Stimulated activated CD4-positive, alpha-beta T cell treated with anti-CD3 and anti-CD28 coated beads, TNF-alpha, amount 100 ng/mL, for 4 hours (primary cell): ENCODE results near the gene CDK17.
"Not testable (repeated sequence)": the region's sequence is repeated elsewhere in the genome, so short reads cannot be mapped to it uniquely, and the experiment has no call there.

Experiments used
- DNase-seq, 3 experiments: peaks; one replicate each; pipeline ENCODE4 v3.0.0-alpha.2; 2020; ENCODE audit warnings: low read depth in 3 of 3

CDK17 gene

DNA sequence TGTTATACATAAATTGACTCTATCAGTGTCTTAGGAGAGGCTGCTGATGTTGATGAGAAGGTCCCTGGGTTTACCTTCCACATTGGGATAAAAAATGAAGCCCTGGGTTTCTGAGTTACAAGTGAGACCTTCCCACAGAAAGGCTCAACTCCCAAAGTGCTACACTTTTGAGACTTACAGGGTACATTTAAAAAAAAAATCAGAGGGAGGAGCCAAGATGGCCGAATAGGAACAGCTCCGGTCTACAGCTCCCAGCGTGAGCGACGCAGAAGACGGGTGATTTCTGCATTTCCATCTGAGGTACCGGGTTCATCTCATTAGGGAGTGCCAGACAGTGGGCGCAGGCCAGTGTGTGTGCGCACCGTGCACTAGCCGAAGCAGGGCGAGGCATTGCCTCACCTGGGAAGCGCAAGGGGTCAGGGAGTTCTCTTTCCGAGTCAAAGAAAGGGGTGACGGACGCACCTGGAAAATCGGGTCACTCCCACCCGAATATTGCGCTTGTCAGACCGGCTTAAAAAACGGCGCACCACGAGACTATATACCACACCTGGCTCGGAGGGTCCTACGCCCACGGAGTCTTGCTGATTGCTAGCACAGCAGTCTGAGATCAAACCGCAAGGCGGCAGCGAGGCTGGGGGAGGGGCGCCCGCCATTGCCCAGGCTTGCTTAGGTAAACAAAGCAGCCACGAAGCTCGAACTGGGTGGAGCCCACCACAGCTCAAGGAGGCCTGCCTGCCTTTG, 84.3 kb downstream of the CDK17 start:
- DNase-seq = not testable (repeated sequence)

DNA sequence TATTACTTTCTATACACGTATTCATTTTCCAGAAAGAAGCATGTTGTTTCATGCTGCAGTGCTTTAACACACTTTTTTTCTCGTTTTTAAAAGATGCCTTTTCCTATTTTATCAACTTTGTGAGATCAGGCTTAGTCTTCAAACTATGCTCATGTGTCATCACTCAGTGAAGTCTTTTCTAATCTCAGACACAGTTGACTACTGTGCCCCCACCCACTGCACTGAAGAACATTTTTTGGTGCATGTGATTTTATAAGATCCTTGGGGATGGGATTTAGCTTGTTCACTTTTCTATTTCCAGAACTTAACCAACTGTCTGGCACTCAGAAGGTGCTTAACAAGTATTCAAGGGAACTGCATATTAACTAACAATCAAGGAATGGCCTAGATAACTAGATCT, 85.5 kb downstream of the CDK17 start:
- DNase-seq = no peak

DNA sequence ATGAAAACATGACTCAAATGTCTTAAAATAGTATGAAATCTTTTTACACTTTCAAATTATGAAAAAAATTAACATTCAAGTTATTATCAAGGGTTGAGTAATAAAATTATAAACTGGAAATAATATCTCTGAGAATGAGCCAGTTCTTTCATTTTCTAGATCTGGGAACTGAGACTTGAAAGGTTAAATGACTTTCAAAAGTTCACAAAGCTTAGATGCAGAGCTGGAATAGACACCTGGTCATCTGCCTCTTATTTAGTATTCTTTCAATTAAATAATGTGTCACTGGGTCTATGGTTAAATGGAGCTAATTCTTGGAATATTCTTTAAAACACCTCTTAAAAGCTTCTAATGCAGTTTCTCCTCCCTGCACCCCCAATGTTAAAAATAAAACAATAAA, 86.6 kb downstream of the CDK17 start:
- DNase-seq = no peak

DNA sequence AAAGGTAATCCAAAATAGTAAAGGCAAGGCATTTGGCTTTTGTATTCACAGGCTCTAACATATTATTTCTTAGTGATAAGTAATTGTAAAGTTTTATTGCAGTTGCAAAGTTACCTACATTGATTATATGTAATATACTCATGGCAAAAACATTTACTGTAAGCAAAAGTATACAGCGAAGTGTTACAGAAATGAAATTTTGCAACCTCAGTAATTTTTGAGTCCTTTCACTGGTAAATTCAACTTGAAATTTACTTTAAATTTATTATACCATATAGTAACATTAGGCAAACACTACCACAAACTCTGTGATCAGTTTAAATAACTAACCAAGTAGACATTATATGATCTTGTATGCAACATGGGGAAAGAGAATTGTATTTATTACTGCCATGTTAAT, 89.0 kb downstream of the CDK17 start:
- DNase-seq = no peak

DNA sequence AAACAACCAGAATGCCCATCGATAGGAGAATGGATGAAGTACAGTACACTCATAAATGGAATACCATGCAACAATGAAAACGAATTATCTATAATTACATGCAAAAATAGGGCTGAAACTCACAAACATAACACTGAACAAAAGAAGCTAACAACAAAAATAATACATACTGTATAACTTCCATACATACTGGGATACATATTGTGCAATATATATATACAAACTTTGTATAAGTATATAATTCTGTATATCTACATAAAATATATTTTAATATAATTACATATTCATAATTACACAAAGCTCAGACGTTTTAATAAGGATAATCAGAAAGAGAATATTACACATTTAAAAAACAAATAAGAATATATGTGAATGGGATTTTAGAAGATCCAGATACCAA, 90.2 kb downstream of the CDK17 start:
- no peak for DNase-seq

DNA sequence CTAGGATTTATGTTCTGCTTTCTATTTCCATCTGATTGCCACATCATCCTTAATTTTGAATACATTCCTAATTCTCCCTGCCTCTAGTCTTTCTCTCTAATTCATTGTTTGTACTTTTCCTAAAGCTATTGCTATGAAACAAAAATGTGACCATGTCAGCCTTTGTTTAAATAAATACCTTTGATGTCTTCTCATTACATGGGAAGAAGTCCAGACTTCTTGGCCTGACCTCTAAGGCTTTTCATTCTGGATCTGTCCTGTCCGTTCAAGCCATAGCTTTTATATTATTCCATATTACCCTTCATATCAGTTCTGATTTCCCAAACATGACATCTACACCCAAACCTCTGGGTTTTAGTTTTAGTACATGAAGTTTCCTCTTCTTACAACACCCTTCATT, 91.4 kb downstream of the CDK17 start:
- DNase-seq = no peak

DNA sequence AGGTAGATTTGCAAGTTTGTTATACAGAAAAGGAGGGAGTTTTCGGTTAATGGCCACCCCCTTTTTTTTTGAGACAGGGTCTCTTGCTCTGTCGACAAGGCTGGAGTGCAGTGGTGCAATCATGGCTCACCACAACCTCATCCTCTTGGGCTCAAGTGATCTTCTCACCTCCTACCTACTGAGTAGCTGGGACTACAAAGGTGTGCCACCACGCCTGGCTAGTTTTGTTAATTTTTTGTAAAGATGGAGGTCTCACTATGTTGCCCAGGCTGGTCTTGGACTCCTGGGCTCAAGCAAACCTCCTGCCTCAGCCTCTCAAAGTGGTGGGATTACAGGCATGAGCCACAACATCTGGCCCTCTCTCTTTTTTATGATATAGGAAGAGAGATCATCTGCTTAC, 94.6 kb downstream of the CDK17 start:
- DNase-seq = no peak

DNA sequence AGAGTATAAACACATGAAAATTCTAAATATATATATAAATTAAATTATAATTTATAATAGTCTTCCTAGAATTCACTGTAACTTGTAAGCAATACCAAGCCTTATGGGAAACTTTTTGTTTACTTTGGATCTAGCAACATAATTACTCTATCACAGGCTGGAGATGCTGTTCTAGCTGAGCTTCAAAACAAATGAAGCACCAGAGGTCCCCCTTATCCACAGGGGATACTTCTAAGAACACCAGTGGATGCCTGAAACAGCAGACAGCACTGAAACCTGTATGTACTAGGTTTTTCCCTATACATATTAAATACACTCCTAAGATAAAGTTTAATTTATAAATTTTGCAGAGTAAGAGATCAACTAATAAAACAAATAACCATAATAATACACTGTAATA, 96.6 kb downstream of the CDK17 start:
- DNase-seq = no peak

DNA sequence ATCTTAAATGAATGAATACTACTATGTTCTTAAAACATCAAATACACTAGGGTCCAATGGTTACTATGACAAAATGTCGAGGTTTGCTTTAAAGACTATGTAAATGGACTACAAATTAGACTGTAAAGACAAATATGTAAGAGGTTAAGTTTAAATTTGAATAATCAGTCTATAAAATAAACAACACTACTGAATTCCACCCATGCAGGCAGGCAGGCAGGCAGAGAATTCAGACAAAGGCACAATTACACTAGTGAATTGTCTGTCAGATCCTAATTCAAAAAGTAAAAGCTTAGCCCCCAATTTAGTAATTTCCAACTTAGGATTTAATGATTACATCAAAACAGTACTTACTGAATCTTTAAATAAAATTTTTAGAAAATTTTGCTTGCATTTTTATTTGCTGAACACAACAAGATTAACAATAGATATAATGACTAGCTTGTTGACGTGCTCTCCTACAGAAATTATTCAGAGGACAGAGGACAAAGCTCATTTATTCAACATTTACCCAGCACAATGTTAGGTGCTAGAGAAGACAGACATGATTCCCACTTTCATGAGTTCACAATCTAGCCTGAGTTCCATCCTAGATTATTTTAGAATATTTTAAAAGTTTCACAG, 97.4 kb downstream of the CDK17 start:
- DNase-seq = no peak

DNA sequence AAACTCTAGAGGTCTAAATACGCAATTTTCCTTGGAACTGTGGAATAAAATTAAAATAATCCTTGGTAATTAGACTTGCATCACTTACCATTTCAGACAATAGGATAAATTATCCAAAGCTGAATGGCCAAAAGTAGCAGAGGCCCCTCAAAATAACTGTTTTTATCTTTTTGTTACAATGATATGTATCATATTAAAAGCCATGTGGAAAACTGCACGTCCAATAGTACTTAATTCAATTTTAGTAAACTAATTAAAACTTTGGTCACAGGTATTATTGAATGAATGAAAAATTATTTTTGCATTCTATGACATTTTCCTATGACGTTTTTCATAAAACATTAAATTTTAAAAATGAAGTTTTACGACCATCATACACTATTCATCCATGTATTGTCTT, 98.5 kb downstream of the CDK17 start:
- no peak for DNase-seq

DNA sequence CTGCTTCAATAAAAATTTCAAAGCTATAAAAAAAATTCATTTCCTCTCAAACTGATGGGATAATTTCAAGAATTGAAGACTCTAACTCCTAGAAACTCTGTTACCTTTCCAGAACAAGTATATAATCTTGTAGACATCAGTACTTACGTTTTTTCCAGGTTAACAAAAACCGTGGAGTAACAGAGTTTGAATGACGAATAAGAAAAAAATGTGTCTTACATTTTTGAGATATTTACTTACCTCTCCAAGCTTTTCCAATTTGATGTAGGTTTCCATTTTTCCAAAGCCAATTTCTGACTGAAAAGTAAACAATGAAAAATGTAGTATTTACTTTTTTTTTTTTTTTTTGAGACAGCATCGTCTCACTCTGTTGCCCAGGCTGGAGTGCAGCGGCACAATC, 100.2 kb downstream of the CDK17 start:
- DNase-seq = no peak

DNA sequence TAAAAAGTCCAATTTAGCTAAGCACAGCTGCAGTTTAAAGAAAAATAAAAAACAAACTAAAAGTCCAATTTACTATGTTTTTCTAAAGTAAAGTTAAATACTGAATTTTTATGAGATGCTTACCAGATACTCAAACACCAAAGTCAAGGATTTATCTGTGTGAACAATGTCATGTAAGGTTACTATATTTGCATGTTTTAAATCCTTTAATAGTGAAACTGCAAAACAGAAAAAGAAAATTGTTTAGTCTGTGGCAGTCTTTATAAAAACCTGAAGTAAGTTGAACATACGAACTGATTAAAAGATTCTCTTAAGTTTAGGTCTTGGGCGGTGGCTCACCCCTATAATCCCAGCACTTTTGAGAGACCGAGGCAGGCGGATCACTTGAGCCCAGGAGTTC, 102.7 kb downstream of the CDK17 start:
- no peak for DNase-seq

DNA sequence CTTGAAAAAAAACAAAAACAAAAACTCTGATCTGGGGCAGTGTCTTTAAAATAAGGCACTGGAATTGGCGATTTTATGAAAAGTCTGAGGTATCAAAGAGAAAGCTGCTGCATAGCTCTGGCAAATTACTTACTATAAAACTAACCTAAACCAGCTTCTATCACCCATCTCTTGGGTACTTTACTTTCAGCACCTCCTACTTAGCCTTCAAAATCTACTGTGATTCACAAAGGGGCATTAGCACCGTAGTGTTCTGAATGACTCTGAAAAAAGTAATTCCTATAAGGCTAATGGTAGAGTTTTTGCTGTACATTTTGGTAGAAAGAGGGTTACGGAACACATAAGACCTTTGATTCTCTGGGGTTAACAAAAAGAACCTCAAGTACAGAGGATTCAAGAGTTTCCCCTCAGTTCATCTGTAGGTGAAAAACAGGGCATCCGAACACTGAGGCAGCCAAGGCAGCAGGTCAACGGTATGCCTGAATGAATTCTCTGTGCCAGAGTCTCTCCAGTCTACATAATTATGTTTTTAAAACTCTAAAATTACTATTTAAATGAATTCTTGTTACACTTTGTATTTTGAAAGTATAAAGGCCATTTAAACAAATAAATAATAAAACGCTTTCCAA, 104.6 kb downstream of the CDK17 start:
- DNase-seq = no peak

DNA sequence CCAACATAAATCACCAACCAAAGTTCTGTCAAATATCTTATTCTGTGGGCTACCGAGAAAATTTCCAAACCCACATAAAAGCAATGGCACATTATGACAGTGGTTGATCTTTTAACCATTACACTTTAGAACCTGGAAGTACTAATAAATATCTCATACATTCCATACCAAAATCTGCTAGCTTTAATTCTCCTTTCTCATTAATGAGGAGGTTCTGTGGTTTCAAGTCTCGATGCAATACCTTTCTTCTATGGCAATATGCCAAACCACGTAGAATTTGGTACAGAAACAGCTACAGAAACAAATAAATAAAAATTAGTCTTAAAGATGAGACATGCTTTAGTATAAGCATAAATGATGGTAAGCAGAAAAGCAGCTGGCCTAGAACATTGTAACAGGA, 105.4 kb downstream of the CDK17 start:
- DNase-seq = no peak

DNA sequence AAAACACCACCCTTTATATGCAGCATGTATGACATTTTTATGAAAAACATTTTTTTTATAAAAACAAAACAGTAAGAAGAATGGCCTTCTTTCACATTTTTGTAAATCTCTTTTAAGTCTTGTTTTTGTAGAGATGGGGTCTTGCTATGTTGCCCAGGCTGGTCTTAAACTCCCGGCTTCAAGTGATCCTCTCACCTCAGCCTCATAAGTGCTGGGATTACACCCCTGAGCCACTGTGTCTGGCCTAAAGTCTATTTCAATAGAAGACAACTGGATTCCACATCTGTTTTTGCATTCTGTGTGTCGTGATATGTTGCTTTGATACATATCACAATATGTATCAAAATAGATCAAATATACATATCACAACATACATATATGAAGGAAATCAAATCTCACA, 107.1 kb downstream of the CDK17 start:
- no peak for DNase-seq

DNA sequence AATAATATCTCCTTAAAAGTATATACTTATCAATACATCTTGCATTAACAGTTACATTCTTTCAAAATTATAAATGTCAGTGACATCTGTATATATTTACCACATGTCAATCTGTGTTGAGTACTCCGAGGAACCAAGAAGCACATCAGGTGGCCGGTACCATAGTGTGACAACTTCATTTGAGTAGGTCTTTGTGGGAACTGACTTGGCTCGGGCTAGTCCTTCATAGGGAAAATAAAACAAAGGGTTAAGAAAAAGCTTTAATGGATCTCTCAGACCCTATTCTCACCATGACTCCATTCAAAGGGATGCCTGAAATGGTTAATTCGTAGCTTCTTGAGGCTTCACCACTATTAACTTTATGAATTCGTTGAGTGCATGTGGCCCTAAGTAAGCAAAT, 111.2 kb downstream of the CDK17 start:
- no peak for DNase-seq

DNA sequence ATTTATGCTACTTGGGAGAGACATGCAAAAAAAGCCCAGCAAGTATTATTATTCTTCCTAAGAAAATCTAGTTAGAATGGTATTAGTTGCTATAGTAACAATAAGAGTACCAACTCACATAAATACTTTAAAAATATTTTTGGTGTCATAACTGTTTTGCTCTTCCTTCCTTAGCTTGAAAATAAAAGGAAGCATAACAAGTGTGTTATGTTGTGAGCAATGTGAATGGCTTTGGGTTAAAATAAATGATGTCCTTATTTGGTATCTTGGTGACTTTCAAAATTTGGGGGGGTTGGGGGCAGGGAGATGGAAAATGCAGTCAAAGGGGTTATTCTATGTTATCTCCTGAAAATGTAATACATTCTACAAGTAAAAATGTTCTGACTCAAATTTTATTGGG, 115.1 kb downstream of the CDK17 start:
- no peak for DNase-seq

DNA sequence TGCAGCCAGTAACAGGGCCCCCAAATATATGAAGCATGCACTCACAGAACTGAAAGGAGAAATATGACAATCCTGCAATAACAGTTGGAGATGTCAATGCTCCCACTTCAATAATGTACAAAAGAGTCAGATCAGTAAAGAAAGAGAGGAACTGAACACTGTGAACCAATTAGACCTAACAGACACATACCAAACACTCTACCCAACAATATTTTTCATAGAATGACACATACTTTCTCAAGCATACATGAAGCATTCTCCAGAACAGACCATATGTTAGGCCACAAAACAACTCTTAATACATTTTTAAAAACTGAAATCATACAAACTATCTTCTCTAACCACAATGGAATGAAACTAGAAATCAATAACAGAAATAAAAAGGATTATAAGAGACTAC, 125.9 kb downstream of the CDK17 start:
- no peak for DNase-seq

DNA sequence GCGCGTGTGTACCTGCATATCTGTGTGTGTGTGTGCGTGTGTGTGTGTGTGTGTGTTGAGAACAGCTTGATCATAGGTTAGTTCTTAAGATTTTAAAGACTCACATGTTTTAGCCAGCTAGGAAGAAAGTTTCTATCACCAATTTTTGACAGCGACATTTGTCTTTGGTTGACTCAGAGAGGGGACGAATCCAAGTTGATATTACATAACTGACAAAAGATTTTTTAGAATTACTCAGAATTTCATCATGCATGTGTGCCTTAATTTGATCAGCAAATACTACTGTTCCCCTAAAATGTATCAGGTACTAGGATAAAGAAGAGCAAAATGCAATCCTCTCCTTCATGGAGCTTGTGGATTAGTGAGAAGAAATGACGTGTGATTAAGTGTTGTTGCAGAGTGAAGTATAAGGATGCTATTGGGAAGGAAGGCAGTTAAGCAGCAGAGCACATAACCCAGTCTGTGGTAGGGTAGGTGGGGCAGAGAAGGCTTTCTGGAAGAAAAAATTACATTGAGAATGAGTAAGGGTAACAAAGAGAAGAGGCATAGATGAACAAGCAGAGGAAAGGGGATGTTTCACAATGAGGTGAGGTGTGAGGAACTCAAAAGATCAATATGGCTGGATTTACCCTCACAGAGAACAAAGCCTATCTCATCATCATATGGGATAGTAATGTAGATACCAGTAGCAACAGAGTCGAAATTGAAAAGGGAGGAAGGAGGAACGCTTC, 128.6 kb downstream of the CDK17 start:
- DNase-seq = no peak

DNA sequence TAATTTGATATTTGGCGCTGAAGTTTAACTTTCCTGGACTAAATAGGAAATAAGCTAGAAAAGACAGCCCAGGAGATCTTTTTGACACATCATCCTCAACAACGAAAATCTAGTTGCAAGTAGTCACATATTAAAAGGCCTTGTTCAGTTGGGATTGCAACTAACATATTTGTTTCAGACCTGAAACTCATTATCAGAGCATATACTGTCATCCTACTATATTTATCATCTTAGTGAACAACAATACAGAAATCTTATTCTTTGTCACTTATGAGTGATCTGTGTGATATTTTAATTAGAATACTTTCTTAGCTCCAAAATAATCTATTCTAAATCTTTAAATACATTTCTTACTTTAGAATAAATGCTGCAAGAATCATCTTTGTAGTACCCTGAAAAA, 134.0 kb downstream of the CDK17 start:
- DNase-seq = no peak

DNA sequence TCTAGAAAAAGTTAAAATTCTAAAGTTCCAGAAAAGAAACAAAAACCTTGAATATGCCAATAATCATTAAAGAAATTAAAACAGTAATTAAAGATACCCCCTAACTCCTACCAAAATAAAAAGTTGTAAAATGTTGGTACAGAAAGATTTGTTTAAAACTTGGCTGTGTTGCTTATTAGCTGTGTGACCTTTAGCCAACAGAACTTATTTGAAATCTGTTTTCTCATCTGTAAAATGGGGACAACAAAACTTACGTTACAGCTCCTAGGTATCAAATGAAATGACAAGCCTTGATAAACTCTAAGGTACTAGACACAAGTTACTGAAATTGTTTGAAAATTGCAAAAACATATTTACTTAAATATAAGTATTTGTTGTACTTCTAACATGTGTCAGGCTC, 134.4 kb downstream of the CDK17 start:
- no peak for DNase-seq

DNA sequence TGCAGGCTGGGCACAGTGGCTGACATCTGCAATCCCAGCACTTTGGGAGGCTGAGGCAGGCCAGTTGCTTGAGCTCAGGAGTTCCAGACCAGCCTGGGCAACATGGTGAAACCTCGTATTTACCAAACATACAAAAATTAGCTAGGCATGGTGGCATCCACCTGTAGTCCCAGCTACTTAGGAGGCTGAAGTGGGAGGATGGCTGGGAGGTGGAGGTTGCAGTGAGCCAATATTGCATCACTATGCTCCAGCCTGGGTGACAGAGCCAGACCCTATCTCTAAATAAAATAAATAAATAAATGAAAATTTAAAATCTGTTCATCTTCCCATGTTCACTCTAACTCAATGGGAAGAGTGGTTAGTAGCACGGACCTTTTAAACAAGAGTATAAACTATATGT, 134.8 kb downstream of the CDK17 start:
- DNase-seq = no peak

DNA sequence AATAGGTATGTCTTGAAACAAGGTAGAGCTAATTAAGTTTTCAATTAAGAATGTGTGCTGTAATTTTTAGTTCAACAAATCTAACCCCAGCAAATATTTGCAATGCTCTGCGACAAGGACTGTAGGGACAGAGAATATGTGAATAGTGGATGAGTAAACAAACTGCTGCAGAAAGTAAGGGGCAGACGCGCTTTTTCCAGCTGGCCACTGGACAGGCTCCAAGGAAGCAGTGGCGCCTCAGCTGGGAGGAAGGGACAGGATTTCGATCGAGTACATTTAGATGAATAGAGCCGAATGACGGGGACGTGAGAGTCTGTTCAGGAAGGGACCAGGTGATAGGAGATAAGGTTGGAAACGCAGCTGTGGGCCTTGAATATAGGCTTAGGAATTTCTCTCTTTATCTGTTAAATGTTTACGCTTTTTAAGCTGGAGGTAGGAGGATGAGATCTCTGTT, 136.8 kb downstream of the CDK17 start:
- DNase-seq = no peak
